HFF-Myc (cell line): Measurements from ENCODE around the gene ANGPTL4.

Experiments used
- DNase-seq: peaks from one replicate; pipeline ENCODE4 v3.0.0-alpha.2; 2011; ENCODE audit warnings: low read depth; ENCODE audit errors: extremely low read depth
- H3K4me3 ChIP-seq: replicated peaks from 2 replicates; pipeline ENCODE4 v1.5.1; 2011; ENCODE audit warnings: low read depth, mild to moderate bottlenecking, control low read depth, low read length
- TF ChIP-seq, protein P1 (sequence below): IDR thresholded peaks from 2 replicates; pipeline ENCODE4 v1.5.1; 2012; ENCODE audit warnings: mild to moderate bottlenecking, low read depth, low read length, control low read depth; ENCODE audit errors: missing control alignments

Gene ANGPTL4

GRCh38 chr19:8391198-8392016 lies 27.5 kb downstream of the ANGPTL4 start:
- no peak for DNase-seq
- TF ChIP-seq, protein P1, sequence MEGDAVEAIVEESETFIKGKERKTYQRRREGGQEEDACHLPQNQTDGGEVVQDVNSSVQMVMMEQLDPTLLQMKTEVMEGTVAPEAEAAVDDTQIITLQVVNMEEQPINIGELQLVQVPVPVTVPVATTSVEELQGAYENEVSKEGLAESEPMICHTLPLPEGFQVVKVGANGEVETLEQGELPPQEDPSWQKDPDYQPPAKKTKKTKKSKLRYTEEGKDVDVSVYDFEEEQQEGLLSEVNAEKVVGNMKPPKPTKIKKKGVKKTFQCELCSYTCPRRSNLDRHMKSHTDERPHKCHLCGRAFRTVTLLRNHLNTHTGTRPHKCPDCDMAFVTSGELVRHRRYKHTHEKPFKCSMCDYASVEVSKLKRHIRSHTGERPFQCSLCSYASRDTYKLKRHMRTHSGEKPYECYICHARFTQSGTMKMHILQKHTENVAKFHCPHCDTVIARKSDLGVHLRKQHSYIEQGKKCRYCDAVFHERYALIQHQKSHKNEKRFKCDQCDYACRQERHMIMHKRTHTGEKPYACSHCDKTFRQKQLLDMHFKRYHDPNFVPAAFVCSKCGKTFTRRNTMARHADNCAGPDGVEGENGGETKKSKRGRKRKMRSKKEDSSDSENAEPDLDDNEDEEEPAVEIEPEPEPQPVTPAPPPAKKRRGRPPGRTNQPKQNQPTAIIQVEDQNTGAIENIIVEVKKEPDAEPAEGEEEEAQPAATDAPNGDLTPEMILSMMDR = no peak
- 0 out of 2 replicates have a peak overlapping the region, but pooled peaks have one; percentile 6 for H3K4me3 ChIP-seq

GRCh38 chr19:8392017-8392591 lies 28.1 kb downstream of the ANGPTL4 start:
- H3K4me3 ChIP-seq = no peak overlapping the region
- no peak for DNase-seq
- TF ChIP-seq, protein P1 = no peak

DNA sequence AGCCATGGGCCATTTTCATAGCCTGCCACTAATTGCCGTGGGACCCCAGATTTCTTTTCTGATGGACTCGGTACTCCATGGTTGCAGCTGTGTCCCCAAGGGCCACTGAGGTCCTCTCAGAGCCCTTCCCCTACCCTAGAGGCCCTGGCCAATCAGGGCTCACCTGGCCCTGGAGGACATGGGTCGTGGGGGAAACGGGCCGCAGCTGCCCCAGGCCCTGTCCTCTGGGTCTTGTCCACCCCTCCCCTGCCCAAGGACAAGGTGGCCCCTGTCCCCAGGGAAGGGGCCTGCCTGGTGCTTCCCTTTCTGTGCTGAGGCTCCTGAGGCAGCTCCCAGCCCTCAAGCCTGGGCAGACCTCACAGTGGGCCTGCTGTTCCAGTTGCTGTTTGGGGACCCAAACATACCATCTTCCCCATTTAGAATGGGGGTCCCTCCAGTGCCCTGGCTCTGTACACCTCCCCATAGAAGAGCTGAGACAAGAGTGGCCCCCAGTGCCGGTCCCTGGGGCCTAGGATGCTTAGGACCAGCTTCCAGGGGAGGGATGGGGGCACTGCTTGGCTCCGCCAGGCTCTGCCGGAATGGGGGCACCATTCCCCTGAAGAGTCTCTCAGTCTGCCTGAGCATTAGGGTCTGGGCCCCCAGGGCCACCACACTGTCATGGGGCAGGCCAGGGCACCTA lies 29.4 kb downstream of the ANGPTL4 start:
- H3K4me3 ChIP-seq = no peak overlapping the region
- TF ChIP-seq, protein P1 = no peak
- no peak for DNase-seq

GRCh38 chr19:8393871-8394250 lies 29.9 kb downstream of the ANGPTL4 start:
- TF ChIP-seq, protein P1 = no peak
- no peak overlapping the region for H3K4me3 ChIP-seq
- no peak for DNase-seq

DNA sequence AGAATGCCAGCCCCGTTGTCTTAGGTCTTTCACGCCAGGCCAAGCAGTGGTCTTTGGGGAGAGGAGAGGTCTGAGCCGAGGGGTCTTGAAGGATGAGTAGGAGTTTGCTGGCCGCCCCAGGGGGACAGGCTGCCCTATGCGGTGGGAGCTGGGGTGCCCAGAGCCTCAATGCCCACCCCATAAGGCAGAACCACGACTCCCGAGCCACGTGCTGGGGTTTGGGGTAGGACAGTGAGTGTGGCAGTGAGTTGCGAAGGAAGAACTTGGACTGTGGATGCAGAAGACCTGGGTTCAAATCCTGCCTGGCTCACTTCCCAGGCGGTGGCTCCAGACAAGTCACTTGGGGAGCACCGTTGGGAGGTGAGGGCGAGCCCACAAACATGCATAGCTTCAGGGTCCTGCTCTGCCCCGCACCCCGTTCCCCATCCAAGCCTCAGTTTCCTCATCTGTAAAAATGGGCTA lies 31.7 kb downstream of the ANGPTL4 start:
- no peak overlapping the region for H3K4me3 ChIP-seq
- no peak for DNase-seq
- TF ChIP-seq, protein P1 = no peak

DNA sequence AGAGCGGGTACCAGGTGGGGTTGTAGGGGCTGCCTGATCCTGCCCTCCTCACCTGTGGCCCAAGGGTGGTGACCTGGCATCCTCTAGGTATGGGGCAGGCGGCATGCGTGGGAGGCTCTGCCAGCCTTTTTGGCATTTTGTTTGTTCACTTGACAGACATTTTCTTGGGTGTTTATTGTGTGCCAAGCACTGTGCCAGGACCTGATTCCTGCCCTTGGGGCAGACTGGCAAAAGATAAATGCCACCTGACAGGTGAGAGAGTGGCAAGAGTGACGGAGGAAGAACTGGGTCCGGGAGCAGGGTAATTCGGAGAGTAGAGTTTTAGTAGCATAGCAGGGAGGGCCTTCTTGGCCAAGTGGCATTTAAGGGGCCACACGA lies 32.2 kb downstream of the ANGPTL4 start:
- H3K4me3 ChIP-seq = no peak overlapping the region
- TF ChIP-seq, protein P1 = no peak
- no peak for DNase-seq
